Measurements from ENCODE around the gene PIP5KL1.

Gene PIP5KL1

GRCh38 chr9:127968042-127968441 lies 37.5 kb upstream of the PIP5KL1 start:
- DNase-seq: peak; percentile 59 to 60

- no peak for DNase-seq
These were observed 36.7 kb upstream of the PIP5KL1 start for GRCh38 chr9:127967151-127967809.

- DNase-seq: no peak
These were observed 36.0 kb upstream of the PIP5KL1 start for GRCh38 chr9:127966416-127967150.

GRCh38 chr9:127965953-127966352 lies 35.4 kb upstream of the PIP5KL1 start:
- DNase-seq: no peak

GRCh38 chr9:127963359-127964064 lies 32.9 kb upstream of the PIP5KL1 start:
- DNase-seq: no peak

- DNase-seq: no peak
These were observed 32.4 kb upstream of the PIP5KL1 start for GRCh38 chr9:127963041-127963358.

DNA sequence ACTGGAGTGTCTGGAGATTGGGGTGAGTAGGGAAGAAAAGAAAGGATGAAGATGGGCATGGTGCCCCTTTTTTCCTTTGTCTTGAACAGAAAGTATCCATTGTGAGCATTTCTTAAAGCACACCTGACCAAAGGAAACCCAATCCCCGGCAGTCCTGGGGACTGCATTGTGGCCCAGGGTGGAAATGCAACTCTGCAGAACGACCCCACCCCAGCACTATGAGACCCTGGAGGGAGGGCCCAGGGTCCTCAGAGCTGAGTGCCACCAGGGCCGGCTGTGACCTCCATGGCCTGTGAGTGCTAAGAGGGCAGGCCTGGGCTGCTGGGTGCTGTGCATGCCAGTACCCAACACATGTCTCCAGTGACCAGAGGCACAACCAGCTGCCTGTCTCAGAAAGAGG lies 31.7 kb upstream of the PIP5KL1 start:
- DNase-seq: no peak

DNA sequence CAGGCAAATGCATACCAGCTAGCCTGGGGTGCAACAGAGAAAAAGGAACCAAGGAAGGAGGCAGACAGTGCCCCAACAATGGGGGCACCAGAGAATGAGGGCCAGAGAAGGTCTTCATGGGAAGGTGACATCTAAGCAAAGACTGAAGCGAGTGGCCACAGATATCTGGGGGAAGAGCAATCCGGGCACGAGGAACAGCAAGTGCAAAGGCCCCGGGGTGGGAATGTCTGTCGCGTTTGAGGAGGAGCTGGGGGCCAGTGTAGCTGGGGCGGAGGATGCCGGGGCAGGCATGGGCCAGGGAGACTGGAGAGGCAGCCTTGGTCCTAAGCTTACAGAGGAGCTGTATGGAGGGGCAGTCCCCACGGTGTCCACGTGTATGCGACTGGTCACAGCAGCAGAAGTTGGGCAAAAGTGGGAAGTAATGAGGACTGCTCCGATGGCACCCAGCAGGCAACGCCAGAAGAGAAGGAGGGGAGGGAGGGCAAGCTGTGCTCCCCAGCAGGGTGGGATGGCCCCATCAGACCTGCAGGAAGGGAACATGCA lies 31.1 kb upstream of the PIP5KL1 start:
- DNase-seq: no peak

DNA sequence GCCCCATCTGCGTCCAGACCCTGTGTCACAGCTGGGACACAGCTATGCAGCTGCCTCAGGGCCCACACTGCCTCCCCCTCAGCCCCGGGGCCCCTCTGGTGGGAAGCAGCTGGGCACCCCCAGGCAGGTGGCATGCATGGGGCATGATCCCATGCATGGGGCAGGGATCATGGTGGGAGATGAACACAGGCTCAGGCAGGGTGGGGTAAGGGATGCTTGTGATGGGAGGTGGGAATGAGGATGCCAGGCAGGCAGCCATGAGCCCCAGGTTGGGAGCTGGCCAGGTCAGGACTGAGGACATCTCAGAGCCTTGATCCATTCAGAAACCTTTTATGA lies 30.5 kb upstream of the PIP5KL1 start:
- no peak for DNase-seq

GRCh38 chr9:127960410-127961154 lies 30.0 kb upstream of the PIP5KL1 start:
- no peak for DNase-seq

DNA sequence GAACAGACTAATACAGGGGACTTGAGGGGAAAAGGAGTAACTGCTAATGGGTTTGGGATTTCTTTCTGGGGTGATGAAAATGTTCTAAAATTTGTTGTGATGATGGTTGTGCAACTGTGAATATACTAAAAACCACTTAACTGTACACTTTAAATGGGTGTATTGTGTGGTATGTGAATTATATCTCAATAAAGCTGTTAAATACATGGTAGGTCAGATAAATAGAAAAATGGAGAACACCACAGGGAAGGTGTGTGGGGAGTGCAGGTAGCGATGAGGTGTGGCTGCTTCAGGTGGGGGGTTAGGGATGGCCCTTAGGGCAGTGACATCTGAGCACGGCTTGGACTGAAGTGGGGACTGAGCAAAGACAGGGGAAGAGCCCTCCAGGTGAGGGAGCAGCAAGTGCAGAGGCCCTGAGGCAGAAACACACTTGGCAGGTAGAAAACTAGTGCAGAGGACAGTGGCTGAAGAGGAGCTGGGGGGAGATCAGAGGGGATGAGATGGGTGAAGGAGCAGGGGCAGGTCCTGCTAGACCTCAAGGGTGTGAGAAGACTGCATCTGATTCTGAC lies 29.3 kb upstream of the PIP5KL1 start:
- no peak for DNase-seq

- DNase-seq: no peak
These were observed 28.8 kb upstream of the PIP5KL1 start for GRCh38 chr9:127959398-127959797.

- no peak for DNase-seq
These were observed 28.2 kb upstream of the PIP5KL1 start for GRCh38 chr9:127958728-127959127.

DNA sequence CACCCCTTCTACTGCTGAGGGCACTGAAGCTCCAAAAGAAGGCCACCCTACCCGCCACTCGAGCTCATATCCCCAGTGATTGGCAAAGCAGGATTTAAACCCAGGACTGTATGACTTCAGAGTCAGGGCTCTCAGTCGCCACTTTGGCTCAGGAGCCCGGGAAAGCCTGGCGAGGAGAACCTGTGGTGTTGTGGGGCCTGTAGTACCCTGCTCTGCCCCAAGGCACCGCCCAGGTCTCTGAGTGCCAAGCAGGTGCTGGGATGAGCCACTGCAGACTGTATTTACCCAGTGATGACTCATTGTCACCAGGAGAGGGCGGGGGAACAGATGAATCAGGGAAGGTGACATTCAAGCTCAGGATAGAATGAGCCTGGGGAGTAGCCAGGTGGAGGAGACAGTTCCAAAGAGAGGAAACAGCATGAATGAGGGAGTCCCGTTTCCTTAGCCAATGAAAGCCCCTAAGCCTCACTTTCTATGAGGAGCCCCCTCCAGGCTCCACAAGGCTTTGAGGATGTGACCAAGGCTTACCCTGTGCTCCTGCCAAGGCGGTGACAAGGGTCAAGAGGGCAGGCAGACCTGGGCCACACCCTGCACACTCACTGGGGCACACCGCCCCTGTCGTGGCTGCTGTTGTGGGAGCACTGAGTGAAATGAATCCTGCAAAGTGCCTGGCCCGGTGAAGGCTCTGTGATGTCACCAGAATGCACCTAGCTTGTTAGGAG lies 24.9 kb upstream of the PIP5KL1 start:
- peak; percentile 89 to 90 for DNase-seq

GRCh38 chr9:127954831-127955293 lies 24.3 kb upstream of the PIP5KL1 start:
- DNase-seq: no peak

GRCh38 chr9:127953768-127954505 lies 23.4 kb upstream of the PIP5KL1 start:
- no peak for DNase-seq

DNA sequence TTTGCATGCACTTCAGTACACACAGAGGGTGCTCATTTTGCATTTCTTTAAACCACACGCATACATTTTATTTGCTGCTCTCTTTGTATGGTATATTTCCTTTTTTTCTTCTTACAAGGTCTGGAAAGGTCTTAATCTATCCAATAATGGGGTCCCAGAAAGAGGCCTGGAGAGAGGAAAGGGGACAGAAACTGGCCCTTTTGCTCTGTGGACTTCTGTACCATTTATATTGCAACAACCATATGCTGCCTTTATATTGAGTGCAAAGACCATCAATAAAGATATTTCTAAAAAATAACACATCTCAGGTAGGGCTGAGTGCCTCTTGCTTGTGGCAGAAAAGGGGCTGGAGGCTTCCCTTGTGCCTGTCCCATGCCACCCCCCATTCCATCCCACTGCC lies 22.6 kb upstream of the PIP5KL1 start:
- DNase-seq: no peak

DNA sequence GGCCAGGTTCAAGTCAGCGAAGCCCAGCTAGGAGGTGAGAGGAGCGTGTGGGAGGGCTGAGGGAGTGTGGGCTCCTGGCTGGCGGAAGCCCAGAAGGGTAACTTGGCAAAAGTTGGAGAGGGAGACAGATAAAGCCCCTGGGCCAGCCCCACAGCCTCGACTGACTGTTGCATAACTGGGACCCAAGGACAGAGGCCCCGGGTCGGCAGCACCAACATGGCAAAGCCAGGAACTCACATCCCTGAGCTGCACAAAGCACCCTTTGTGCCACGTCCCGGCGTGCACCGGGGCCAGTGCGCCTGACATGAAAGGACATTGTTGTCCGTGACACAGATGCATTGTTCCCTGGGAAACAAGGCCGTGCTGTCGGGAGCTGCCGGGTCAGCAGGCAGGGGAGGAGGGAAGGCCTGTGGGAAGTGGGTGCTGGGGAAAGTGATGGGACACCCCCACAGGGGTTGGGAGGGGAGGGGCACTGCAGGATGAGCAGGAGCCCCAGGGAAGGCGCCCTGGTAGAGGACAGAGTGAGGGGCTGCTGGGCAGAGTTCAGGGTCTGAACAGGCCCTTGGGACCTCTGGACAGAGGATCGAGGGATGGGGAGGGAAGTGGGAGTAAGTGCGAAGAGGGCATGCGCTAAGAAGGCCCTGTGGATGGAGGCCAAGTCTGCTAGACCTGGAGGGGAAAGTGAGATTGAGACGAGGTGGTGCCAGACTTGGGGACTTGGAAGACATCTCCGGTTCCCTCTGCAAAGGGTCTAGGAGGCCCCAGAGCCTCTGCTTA lies 20.1 kb upstream of the PIP5KL1 start:
- DNase-seq: no peak

DNA sequence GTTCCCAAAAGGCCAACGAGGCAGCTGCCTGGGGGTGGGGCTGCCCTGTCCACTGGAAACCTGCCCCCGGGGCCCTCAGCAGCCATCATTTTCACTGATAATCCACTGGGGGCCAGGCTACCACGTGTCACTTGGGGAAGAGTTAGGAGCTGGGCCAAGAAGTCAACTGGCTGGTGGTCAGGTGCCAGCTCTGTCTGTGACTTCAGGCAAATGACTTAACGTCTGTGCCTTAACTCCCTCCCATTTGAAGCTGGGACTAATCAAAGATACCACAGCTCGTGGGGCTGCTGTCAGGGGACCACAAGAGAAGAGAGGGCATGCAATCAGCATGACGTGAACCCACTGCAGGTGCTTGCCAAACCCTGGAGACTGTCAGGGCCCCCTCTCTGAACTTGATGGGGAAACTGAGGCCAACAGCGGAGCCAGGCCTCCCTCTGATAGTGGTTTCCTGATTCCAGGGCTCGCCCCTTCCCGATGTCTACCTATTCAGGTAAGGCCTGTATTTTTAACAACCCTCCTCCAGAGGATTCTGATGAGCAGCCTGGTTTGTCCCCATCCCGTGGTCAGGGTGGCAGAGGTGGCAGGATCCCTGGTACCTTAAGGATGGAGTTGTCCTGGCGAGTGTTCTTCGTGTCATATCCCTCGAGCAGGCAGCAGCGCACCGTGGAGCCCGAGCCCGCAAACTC lies 19.4 kb upstream of the PIP5KL1 start:
- no peak for DNase-seq
